SK-N-DZ (cell line): Measurements from ENCODE around the gene ZNF614.
"Not testable (repeated sequence)": the region's sequence is repeated elsewhere in the genome, so short reads cannot be mapped to it uniquely, and the experiment has no call there.

Experiments used
- DNase-seq: peaks from one replicate; pipeline ENCODE4 v3.0.0-alpha.2; 2015; ENCODE audit warnings: low spot score

The ZNF614 gene

GRCh38 chr19:51993422-51993821 is 34.8 kb downstream of the ZNF614 start:
- no peak for DNase-seq

GRCh38 chr19:51986309-51987291 is 41.6 kb downstream of the ZNF614 start, which contains the start of gene ZNF350:
Gene ZNF350, minus strand, starts transcription at chr19:51986840. Its CDS starts 12,480 bp downstream, at chr19:51974360.
- DNase-seq, result peak; percentile 88

GRCh38 chr19:51983361-51983760 is 44.8 kb downstream of the ZNF614 start:
- DNase-seq, result no peak

GRCh38 chr19:51980926-51981325 is 47.3 kb downstream of the ZNF614 start:
- DNase-seq, result not testable (repeated sequence)

- DNase-seq, result no peak
Observed at GRCh38 chr19:51980116-51980736, 48.0 kb downstream of the ZNF614 start.

- DNase-seq, result no peak
Observed at GRCh38 chr19:51978882-51979281, 49.3 kb downstream of the ZNF614 start.

- DNase-seq, result no peak
Observed at GRCh38 chr19:51977346-51977745, 50.8 kb downstream of the ZNF614 start.

- no peak for DNase-seq
Observed at GRCh38 chr19:51976852-51977251, 51.3 kb downstream of the ZNF614 start.

- DNase-seq, result peak; percentile 25
Observed at GRCh38 chr19:51975787-51976186, 52.4 kb downstream of the ZNF614 start.

- DNase-seq, result no peak
Observed at GRCh38 chr19:51971624-51972023, 56.6 kb downstream of the ZNF614 start.

GRCh38 chr19:51970718-51971117 is 57.5 kb downstream of the ZNF614 start:
- no peak for DNase-seq

GRCh38 chr19:51965583-51965982 is 62.6 kb downstream of the ZNF614 start:
- DNase-seq, result no peak
